ENCODE measurements around the gene COL5A3.

DNA sequence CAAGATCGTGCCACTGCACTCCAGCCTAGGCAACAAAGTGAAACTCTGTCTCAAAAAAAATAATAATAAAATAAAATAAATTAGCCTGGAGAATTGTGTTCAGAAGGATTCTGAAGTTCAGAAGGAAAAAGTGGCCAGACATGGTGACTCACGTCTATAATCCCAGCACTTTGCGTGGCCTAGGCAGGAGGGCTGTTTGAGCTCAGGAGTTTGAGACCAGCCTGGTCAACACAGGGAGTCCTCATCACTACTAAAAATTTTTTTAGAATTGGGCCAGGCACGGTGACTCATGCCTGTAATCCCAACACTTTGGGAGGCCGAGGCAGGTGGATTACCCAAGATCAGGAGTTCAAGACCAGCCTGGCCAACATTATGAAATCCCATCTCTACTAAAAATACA is 8.9 kb upstream of the COL5A3 start:
- TF ChIP-seq CTCF (IDR thresholded peaks at IDR 0.05; ENCODE audit: insufficient read depth, low read length, poor library complexity, severe bottlenecking), result no peak
- TF ChIP-seq EZH2phosphoT487 (conservative IDR thresholded peaks at IDR 0.05; ENCODE audit: low read length), result no peak

Measured in SU-DHL-6 (cell line).